Mesenchymal stem cell (in vitro differentiated cells and primary cell): Measurements from ENCODE around the gene NFE2L2.

Experiments
- DNase-seq: peaks from one replicate; pipeline ENCODE4 v3.0.0-alpha.2; 2013
- H2AFZ ChIP-seq: one replicate; pipeline ENCODE4 v1.6.1; 2013; ENCODE audit warnings: low read depth, mild to moderate bottlenecking, control low read depth, inconsistent platforms, low read length, moderate library complexity
- H2AK5ac ChIP-seq: 2 replicates; pipeline ENCODE4 v1.6.1; 2013; ENCODE audit warnings: low read length, moderate library complexity, mild to moderate bottlenecking, inconsistent platforms; ENCODE audit not compliant: severe bottlenecking
- H2BK120ac ChIP-seq: one replicate; pipeline ENCODE4 v1.6.1; 2013; ENCODE audit warnings: low read depth, mild to moderate bottlenecking, inconsistent platforms, low read length, moderate library complexity
- H2BK12ac ChIP-seq, 2 experiments: one replicate each; pipeline ENCODE4 v1.6.1; 2013; ENCODE audit warnings: inconsistent platforms in 2 of 2, low read length in 2 of 2, mild to moderate bottlenecking in 2 of 2, moderate library complexity in 2 of 2, control low read depth in 1 of 2
- H2BK15ac ChIP-seq: one replicate; pipeline ENCODE4 v1.6.1; 2013; ENCODE audit warnings: mild to moderate bottlenecking, low read depth, inconsistent platforms; ENCODE audit not compliant: poor library complexity, severe bottlenecking
- H2BK5ac ChIP-seq: 2 replicates; pipeline ENCODE4 v1.6.1; 2013; ENCODE audit warnings: low read depth, mild to moderate bottlenecking, low read length, control low read depth, inconsistent platforms; ENCODE audit not compliant: poor library complexity, severe bottlenecking
- H3K14ac ChIP-seq, 2 experiments: one replicate each; pipeline ENCODE4 v1.6.1; 2013; ENCODE audit warnings: inconsistent platforms in 2 of 2, low read length in 2 of 2, control low read depth in 1 of 2, mild to moderate bottlenecking in 1 of 2, moderate library complexity in 1 of 2
- H3K18ac ChIP-seq, 2 experiments: one replicate each; pipeline ENCODE4 v1.6.1; 2013; ENCODE audit warnings: inconsistent platforms in 2 of 2, low read length in 2 of 2, control low read depth in 1 of 2, low read depth in 1 of 2, mild to moderate bottlenecking in 1 of 2
- H3K23ac ChIP-seq, 2 experiments: one replicate each; pipeline ENCODE4 v1.6.1; 2013; ENCODE audit warnings: inconsistent platforms in 2 of 2, low read length in 2 of 2, mild to moderate bottlenecking in 2 of 2, moderate library complexity in 2 of 2, control low read depth in 1 of 2
- H3K27ac ChIP-seq: 2 replicates; pipeline ENCODE4 v1.5.1; 2013; ENCODE audit warnings: mild to moderate bottlenecking, moderate library complexity, low read length, control low read depth, inconsistent platforms; ENCODE audit not compliant: poor library complexity, severe bottlenecking
- H3K27me3 ChIP-seq, 2 experiments: 2 replicates each; pipeline versions ENCODE4 v1.6.1 to v1.7.0; 2013; ENCODE audit warnings: low read length in 2 of 2, mild to moderate bottlenecking in 2 of 2, moderate library complexity in 2 of 2, control low read depth in 1 of 2, inconsistent platforms in 1 of 2; ENCODE audit not compliant: control insufficient read depth in 1 of 2, insufficient read depth in 1 of 2
- H3K36me3 ChIP-seq, 2 experiments: 2 replicates each; pipeline versions ENCODE4 v1.6.1 to v1.7.0; 2013; ENCODE audit warnings: low read length in 2 of 2, control low read depth in 1 of 2, inconsistent platforms in 1 of 2, low read depth in 1 of 2, mild to moderate bottlenecking in 1 of 2; ENCODE audit not compliant: insufficient read depth in 2 of 2, control insufficient read depth in 1 of 2
- H3K4ac ChIP-seq, 2 experiments: one replicate each; pipeline ENCODE4 v1.6.1; 2013; ENCODE audit warnings: inconsistent platforms in 2 of 2, low read length in 2 of 2, mild to moderate bottlenecking in 2 of 2, moderate library complexity in 2 of 2, control low read depth in 1 of 2, low read depth in 1 of 2
- H3K4me1 ChIP-seq: 2 replicates; pipeline ENCODE4 v1.6.1; 2013; ENCODE audit warnings: low read depth, low read length, control low read depth; ENCODE audit not compliant: control insufficient read depth, insufficient read depth
- H3K4me2 ChIP-seq: 2 replicates; pipeline ENCODE4 v1.6.1; 2013; ENCODE audit warnings: low read length, mild to moderate bottlenecking, inconsistent platforms; ENCODE audit not compliant: poor library complexity, severe bottlenecking
- H3K4me3 ChIP-seq, 2 experiments: 2 replicates each; pipeline versions ENCODE4 v1.5.1 to v1.7.0; 2013; ENCODE audit warnings: low read length in 2 of 2, mild to moderate bottlenecking in 2 of 2, control low read depth in 1 of 2, low read depth in 1 of 2; ENCODE audit not compliant: insufficient read depth in 1 of 2
- H3K79me1 ChIP-seq: replicated peaks from 2 replicates; pipeline ENCODE4 v1.6.1; 2013; ENCODE audit warnings: mild to moderate bottlenecking, control low read depth, low read length, inconsistent platforms; ENCODE audit not compliant: poor library complexity, severe bottlenecking
- H3K9ac ChIP-seq: 2 replicates; pipeline ENCODE4 v1.7.0; 2013; ENCODE audit warnings: mild to moderate bottlenecking, low read length, moderate library complexity
- H3K9me3 ChIP-seq: 2 replicates; pipeline ENCODE4 v1.7.0; 2013; ENCODE audit warnings: mild to moderate bottlenecking, low read length; ENCODE audit not compliant: control insufficient read depth
- H4K8ac ChIP-seq: one replicate; pipeline ENCODE4 v1.6.1; 2013; ENCODE audit warnings: inconsistent platforms, mild to moderate bottlenecking, low read length, moderate library complexity
- H4K91ac ChIP-seq: one replicate; pipeline ENCODE4 v1.6.1; 2013; ENCODE audit warnings: mild to moderate bottlenecking, low read length, inconsistent platforms
- WGBS: methylation state at CpG from one replicate; pipeline ENCODE4 v1.1.7; 2013; ENCODE audit warnings: mixed read lengths; 5-methylcytosine and 5-hydroxymethylcytosine counted together

NFE2L2 gene

DNA sequence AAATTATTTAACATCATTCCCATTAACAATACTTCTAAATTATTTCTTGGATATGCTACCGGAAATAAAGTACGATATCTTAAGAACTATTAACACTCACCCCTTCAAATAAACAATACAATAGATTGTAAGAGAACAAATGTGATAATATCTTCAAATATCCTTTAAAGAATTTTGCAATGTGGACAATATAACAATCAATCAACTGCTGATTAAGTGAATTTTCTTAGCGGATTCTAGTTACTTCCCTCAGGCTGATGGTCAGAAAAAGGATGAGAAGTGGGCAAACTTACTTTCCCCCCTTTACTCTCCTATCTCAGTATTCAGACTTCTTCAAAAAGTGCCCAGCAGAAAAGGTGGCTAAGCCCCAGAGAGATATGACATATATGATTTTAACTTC lies 10.8 kb downstream of the NFE2L2 start:
- Histone ChIP-seq H2BK120ac (no peak overlapping the region), H2AFZ (no peak overlapping the region), H3K9ac (no peak overlapping the region), H3K27ac (no peak overlapping the region), H4K8ac (no peak overlapping the region), H3K36me3 (peaks cover 0 to 68% of the 10 kb centered on the region in 2 experiments), H2BK5ac (no peak overlapping the region), H3K4me2 (no peak overlapping the region), H2BK12ac (no peak overlapping the region), H3K27me3 (no peaks in the 10 kb centered on the region), H4K91ac (no peak overlapping the region), H2AK5ac (no peak overlapping the region), H3K4me3 (no peak overlapping the region), H3K9me3 (no peaks in the 10 kb centered on the region), H3K79me1 (no peaks in the 10 kb centered on the region), H3K4me1 (peaks cover 14% of the 10 kb centered on the region), H2BK15ac (no peak overlapping the region), H3K14ac (no peak overlapping the region), H3K23ac (no peak overlapping the region), H3K4ac (no peak overlapping the region), H3K18ac (no peak overlapping the region)
- WGBS: no CpG with 5 or more reads among the region's 3 CpGs
- DNase-seq: no peak

DNA sequence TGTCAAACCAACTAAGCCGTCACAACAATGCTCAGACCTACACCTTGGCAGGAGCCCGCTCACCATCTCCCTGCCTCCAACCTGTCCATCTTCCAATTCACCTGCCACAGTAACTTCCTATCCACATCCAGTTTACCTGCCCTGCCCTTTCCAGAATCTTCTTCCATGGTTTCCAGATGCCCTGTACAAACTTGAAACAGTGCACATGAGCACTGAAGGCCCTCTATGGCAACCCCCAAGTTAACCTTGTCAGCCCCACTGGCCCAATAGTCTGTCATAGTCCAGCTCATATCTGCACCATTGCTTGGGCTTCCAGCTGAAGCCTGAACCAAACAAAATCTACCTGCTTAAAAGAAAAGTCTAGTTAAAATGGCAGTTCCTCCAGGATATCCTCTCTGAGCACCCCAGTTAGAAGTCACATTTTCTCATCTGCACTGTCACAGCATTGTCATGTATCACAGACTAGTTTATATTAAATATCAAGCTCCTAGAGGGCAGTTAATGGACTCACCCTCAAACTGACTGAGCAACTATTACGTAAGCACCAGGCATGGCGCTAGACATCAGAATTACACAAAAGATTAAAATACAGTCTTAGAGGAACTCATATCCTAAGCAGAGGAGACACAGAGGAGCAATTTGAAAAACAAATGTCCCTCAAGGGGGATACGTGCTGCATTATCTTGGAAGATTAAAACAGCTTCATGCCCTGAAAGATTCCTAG lies 11.6 kb downstream of the NFE2L2 start:
- H3K79me1 ChIP-seq: no peaks in the 10 kb centered on the region
- no peak overlapping the region for H4K8ac ChIP-seq
- H3K4me2 ChIP-seq: no peak overlapping the region
- peaks cover 14% of the 10 kb centered on the region for H3K4me1 ChIP-seq
- no peak overlapping the region for H3K27ac ChIP-seq
- no peak overlapping the region for H3K23ac ChIP-seq
- H3K4ac ChIP-seq: no peak overlapping the region
- DNase-seq: peak; percentile 28
- no peaks in the 10 kb centered on the region for H3K9me3 ChIP-seq
- 100% methylated on average over 3 of the region's 5 CpGs for WGBS
- H3K9ac ChIP-seq: no peak overlapping the region
- H2BK120ac ChIP-seq: no peak overlapping the region
- no peak overlapping the region for H3K4me3 ChIP-seq
- no peak overlapping the region for H2BK5ac ChIP-seq
- no peak overlapping the region for H2BK15ac ChIP-seq
- H2AFZ ChIP-seq: no peak overlapping the region
- H3K14ac ChIP-seq: no peak overlapping the region
- H3K27me3 ChIP-seq: no peaks in the 10 kb centered on the region
- no peak overlapping the region for H2AK5ac ChIP-seq
- H3K18ac ChIP-seq: no peak overlapping the region
- H4K91ac ChIP-seq: no peak overlapping the region
- no peak overlapping the region for H2BK12ac ChIP-seq
- H3K36me3 ChIP-seq: peaks cover 3 to 66% of the 10 kb centered on the region in 2 experiments

DNA sequence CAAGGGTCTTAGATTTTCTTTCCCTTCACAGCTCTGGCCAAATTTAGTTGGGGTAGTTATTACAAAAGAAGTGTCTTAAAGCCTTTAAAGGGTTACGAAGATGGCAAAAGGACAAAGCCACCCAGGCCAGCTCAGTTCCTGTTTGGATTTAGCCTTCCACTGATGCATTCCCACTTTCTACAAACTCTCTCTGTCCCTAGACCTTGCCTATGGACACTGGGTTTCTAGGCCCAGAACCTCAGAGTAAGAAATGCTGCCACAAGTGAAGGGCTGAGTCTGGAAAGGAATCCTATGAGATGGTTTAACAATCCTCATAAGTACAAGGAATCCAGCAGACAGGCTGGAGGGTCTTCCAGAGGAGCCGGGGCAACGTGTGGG lies 13.4 kb downstream of the NFE2L2 start:
- Histone ChIP-seq H2BK15ac (no peak overlapping the region), H2AK5ac (no peak overlapping the region), H2BK120ac (no peak overlapping the region), H2AFZ (no peak overlapping the region), H3K9me3 (no peaks in the 10 kb centered on the region), H4K91ac (no peak overlapping the region), H2BK5ac (no peak overlapping the region), H3K36me3 (peaks cover 3 to 64% of the 10 kb centered on the region in 2 experiments), H2BK12ac (no peak overlapping the region), H3K4ac (no peak overlapping the region), H3K27ac (no peak overlapping the region), H3K4me3 (no peak overlapping the region), H4K8ac (peak overlapping the region; percentile 7), H3K23ac (no peak overlapping the region), H3K18ac (no peak overlapping the region), H3K4me1 (peaks cover 12% of the 10 kb centered on the region), H3K4me2 (no peak overlapping the region), H3K79me1 (no peaks in the 10 kb centered on the region), H3K27me3 (no peaks in the 10 kb centered on the region), H3K14ac (no peak overlapping the region), H3K9ac (peak overlapping the region; percentile 2)
- WGBS: 89% methylated on average over 3 of the region's 3 CpGs
- no peak for DNase-seq

DNA sequence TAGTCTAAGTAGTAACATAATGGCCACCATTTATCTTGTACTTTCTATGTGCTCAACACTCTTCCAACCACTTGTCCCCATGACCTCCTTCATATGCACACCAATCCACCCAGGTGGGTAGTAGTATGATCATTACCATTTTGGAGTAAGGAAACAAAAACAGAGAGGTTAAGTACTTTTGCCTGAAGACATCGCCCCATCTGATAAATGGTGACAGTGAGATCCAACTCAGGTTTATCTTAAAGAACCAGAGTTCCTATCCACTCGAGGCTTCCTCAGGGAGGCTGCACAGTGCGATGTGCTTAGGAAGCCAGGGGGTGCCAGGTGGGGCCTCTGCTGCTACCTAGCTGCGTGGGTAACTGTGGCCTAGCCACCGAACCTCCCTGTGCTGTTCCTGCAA lies 14.1 kb downstream of the NFE2L2 start:
- H3K27ac ChIP-seq: no peak overlapping the region
- no peak overlapping the region for H3K23ac ChIP-seq
- H3K9ac ChIP-seq: no peak overlapping the region
- H3K9me3 ChIP-seq: no peaks in the 10 kb centered on the region
- no peaks in the 10 kb centered on the region for H3K79me1 ChIP-seq
- no peak overlapping the region for H2AFZ ChIP-seq
- no peak overlapping the region for H4K91ac ChIP-seq
- H3K4ac ChIP-seq: no peak overlapping the region
- H4K8ac ChIP-seq: no peak overlapping the region
- H3K14ac ChIP-seq: no peak overlapping the region
- H3K4me2 ChIP-seq: no peak overlapping the region
- 99% methylated on average over 5 of the region's 5 CpGs for WGBS
- no peak overlapping the region for H2AK5ac ChIP-seq
- no peaks in the 10 kb centered on the region for H3K27me3 ChIP-seq
- no peak overlapping the region for H2BK12ac ChIP-seq
- no peak overlapping the region for H2BK120ac ChIP-seq
- H3K4me3 ChIP-seq: no peak overlapping the region
- H3K36me3 ChIP-seq: peaks cover 3 to 63% of the 10 kb centered on the region in 2 experiments
- no peak overlapping the region for H2BK5ac ChIP-seq
- DNase-seq: no peak
- H3K18ac ChIP-seq: no peak overlapping the region
- no peak overlapping the region for H2BK15ac ChIP-seq
- H3K4me1 ChIP-seq: peaks cover 14% of the 10 kb centered on the region
